Stomach (tissue), 9 donors: ENCODE data around the gene SMPD3. TPM values are rescaled to one million over a fixed set of nuclear protein-coding genes. Genes with fewer than 3 reads are reported as not detected.

Experiments used
- DNase-seq, 2 donors: peaks; one replicate each; pipeline versions ENCODE4 v3.0.0 to v3.0.0-alpha.2; 2013 to 2019
- H3K27ac ChIP-seq, 5 donors: fragments of 200-600 bp in 4 of 5; sonication (generic) in 4 of 5; one replicate each; pipeline ENCODE4 v1.5.1; 2013 to 2019; ENCODE audit warnings: mild to moderate bottlenecking in 1 of 5, moderate library complexity in 1 of 5
- H3K27me3 ChIP-seq, 3 donors: fragments of 200-600 bp; sonication (generic); one replicate each; pipeline ENCODE4 v1.5.1; 2017 to 2019; ENCODE audit warnings: mixed run types in 1 of 3
- H3K36me3 ChIP-seq, 4 donors: fragments of 200-600 bp; sonication (generic); 1 replicate in 3 of 4; 2 replicates in 1 of 4; pipeline ENCODE4 v1.5.1; 2016 to 2019
- H3K4me1 ChIP-seq, 4 donors: fragments of 200-600 bp; sonication (generic); one replicate each; pipeline ENCODE4 v1.5.1; 2016 to 2019
- H3K4me3 ChIP-seq, 4 donors: fragments of 200-600 bp; sonication (generic) in 3 of 4; one replicate each; pipeline ENCODE4 v1.5.1; 2016 to 2019; ENCODE audit warnings: mild to moderate bottlenecking in 1 of 4
- H3K9me3 ChIP-seq, 4 donors: fragments of 200-600 bp; sonication (generic); one replicate each; pipeline ENCODE4 v1.5.1; 2016 to 2019
- CTCF ChIP-seq, 7 experiments: fragments of 450-650 bp in 4 of 7; fragments of 200-600 bp in 3 of 7; sonication (generic) in 3 of 7; IDR thresholded peaks; one replicate each; pipeline ENCODE4 v1.5.1; 2016 to 2019; ENCODE audit warnings: antibody characterized with exemption in 7 of 7, control low read depth in 2 of 7, mild to moderate bottlenecking in 1 of 7
- EP300 ChIP-seq: sonication (generic); formaldehyde crosslinking; IDR thresholded peaks from one replicate; pipeline ENCODE4 v1.6.1; 2017; ENCODE audit warnings: antibody characterized with exemption
- POLR2A ChIP-seq, 4 donors: fragments of 450-650 bp; IDR thresholded peaks; one replicate each; pipeline ENCODE4 v1.6.1; 2016; ENCODE audit warnings: antibody characterized with exemption in 4 of 4, control low read depth in 2 of 4, mild to moderate bottlenecking in 1 of 4, moderate library complexity in 1 of 4
- POLR2AphosphoS5 ChIP-seq, 3 donors: sonication (generic); formaldehyde crosslinking; IDR thresholded peaks; one replicate each; pipeline ENCODE4 v1.6.1; 2016; ENCODE audit warnings: antibody characterized with exemption in 3 of 3
- WGBS, 5 donors: extraction: QIAGEN DNeasy Blood & Tissue Kit in 3 of 5; methylation state at CpG; one replicate each; pipeline versions ENCODE4 v1.1.5 to v1.1.7; 2013 to 2018; 5-methylcytosine and 5-hydroxymethylcytosine counted together
- intact Hi-C: fragments of 100-400 bp; cut with DNase I; formaldehyde crosslinking; loops from one replicate; pipeline ENCODE4 v1.15.1; 2023; ENCODE audit warnings: low total_unique reads
- polyA plus RNA-seq, 3 donors: library from polyadenylated mRNA; stranded (reverse); fragments of 200-250 nt; gene quantifications; one replicate each; pipeline ENCODE4 v1.2.3, GENCODE V29; 2013
- total RNA-seq, 5 donors: library from RNA; depleted of rRNA; stranded (reverse); fragments of >200 nt; gene quantifications; one replicate each; pipeline versions ENCODE4 v1.1.0 to v1.2.3, GENCODE V29; 2014 to 2016
- donor health status: healthy with polysubstance abuse.
- donor health status: Bipolar disorder and iron deficiency.
- donor health status: healthy.

The SMPD3 gene
- total and polyA plus RNA-seq, 8 donors, result 1.7 to 110 (median 53.7) TPM

DNA sequence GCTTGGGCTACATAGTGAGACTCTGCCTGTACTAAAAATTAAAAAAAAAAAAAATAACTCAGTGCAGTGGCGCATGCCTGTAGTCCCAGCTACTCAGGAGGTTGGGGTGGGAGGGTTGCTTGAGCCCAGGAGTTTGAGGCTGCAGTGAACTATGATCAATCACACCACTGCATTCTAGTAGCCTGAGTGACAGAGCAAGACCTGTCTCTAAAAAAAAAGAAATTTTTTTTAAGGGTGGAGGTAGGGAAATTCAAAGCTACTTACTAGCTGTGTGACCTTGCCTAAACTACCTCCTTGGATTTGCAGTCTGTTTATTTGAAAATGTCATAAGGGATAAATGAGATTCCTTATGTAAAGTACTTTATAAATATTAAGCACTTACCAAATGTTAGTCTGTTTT is 3.4 kb upstream of the SMPD3 start:
- peaks cover 0 to 9% (median 2%) of the 10 kb centered on the region in 3 donors for H3K27me3 ChIP-seq
- H3K4me1 ChIP-seq, result peaks cover 16 to 28% (median 24%) of the 10 kb centered on the region in 4 donors
- DNase-seq, result no peak
- H3K4me3 ChIP-seq, result no peak overlapping the region
- intact Hi-C loops, result no loop called here
- no peaks in the 10 kb centered on the region for H3K9me3 ChIP-seq
- TF ChIP-seq POLR2AphosphoS5 (IDR thresholded peaks at IDR 0.05) (no peak), CTCF (IDR thresholded peaks at IDR 0.05) (no peak), EP300 (no peak), POLR2A (IDR thresholded peaks at IDR 0.05) (no peak)
- H3K36me3 ChIP-seq, result no peaks in the 10 kb centered on the region
- WGBS, 5 donors, result 78 to 90% (median 87%) methylated on average over 1 of the region's 1 CpG
- H3K27ac ChIP-seq, result no peak overlapping the region

DNA sequence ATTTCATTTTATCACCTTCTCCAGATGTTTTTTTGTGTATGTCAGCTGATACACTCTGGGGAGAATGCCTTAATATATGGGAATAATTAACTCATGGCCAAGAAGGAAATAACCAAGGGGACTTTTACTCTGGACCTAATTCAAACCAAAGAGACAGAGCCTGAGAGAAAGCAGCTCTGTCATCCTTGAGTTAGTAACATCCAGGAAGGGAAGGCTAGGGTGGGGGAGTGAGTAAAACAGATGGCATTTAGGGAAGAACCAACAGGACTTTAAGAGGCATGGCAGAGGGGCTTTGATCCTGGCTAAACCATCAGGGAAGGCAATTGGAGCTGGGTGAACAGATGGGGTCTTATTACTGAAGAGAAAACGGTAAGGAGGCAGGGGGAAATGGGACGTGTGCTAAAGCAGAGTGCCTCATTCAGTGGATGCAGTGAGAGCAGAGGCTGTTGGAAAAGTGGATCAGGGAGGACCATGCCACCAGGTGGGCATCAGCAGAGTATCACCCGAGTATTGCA is 2.5 kb upstream of the SMPD3 start:
- Histone ChIP-seq H3K27me3 (peaks cover 0 to 16% (median 4%) of the 10 kb centered on the region in 3 donors), H3K36me3 (no peaks in the 10 kb centered on the region), H3K4me3 (no peak overlapping the region), H3K4me1 (peaks cover 18 to 32% (median 26%) of the 10 kb centered on the region in 4 donors), H3K27ac (no peak overlapping the region), H3K9me3 (no peaks in the 10 kb centered on the region)
- no peak for DNase-seq
- TF ChIP-seq POLR2A (IDR thresholded peaks at IDR 0.05) (no peak), EP300 (no peak), POLR2AphosphoS5 (IDR thresholded peaks at IDR 0.05) (no peak), CTCF (IDR thresholded peaks at IDR 0.05) (no peak)
- intact Hi-C loops, result no loop called here
- 65 to 80% (median 70%) methylated on average over 3 of the region's 3 CpGs for WGBS, 5 donors

DNA sequence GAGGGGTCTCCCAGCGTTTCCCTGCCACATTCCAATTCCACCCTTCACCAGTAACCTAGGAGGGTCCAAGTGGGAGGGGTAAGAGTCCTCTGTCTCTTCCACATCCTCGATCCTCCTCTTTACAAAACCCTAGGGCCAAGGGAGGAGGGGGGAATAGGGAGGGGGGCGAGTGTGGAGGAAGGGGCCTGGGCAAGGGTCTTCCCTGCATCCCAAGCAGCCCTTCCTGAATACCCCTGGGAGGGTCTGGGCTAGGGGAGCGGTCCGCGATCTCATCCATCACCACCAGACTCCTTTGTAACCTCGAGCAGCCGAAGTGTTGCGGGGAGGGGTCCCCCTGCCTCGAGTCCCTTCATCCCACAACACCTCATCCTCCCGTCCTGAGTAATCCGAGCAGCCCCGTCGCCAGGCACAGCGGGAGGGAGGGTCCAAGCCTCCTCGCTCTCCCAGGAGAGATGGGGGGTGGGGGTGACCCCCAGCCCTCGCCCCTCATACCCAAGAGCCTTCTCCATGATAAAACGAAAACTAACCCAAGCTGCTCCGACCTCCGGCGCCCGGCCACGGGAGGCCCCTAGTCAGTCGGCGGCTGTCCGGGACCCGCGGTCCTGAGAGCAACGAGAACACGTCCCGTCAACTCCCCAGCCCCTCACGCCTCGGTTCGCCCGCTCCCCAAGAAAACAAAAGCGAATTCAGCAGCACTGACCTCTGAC is 502 bp downstream of the SMPD3 start:
- WGBS, 5 donors, result 3 to 6% (median 3%) methylated on average over 19 to 36 of the region's 36 CpGs
- intact Hi-C loops, result loop anchor here (10.0 kb wide), 1 partner anchor 57 kb away; no protein-coding TSS in a partner anchor
- peaks cover 0 to 29% (median 4%) of the 10 kb centered on the region in 3 donors for H3K27me3 ChIP-seq
- peak overlapping the region; percentile 53 to 77 (median 66) for H3K4me3 ChIP-seq
- TF ChIP-seq EP300 (no peak), POLR2A (IDR thresholded peaks at IDR 0.05) (no peak), POLR2AphosphoS5 (IDR thresholded peaks at IDR 0.05) (no peak), CTCF (IDR thresholded peaks at IDR 0.05) (no peak)
- H3K9me3 ChIP-seq, result no peaks in the 10 kb centered on the region
- peak in 1 of 2 donors; percentile 18 for DNase-seq
- peaks cover 18 to 32% (median 26%) of the 10 kb centered on the region in 4 donors for H3K4me1 ChIP-seq
- H3K36me3 ChIP-seq, result no peaks in the 10 kb centered on the region
- H3K27ac ChIP-seq, result peak overlapping the region in 2 of 5 donors; percentile 37 to 60

GRCh38 chr16:68446681-68447652 is 1.3 kb downstream of the SMPD3 start:
- peak in 1 of 2 donors; percentile 28 for DNase-seq
- no peak for TF ChIP-seq POLR2AphosphoS5 (IDR thresholded peaks at IDR 0.05)
- TF ChIP-seq POLR2A (IDR thresholded peaks at IDR 0.05), result no peak
- TF ChIP-seq EP300, result no peak
- no peak for TF ChIP-seq CTCF (IDR thresholded peaks at IDR 0.05)
- intact Hi-C loops, result loop anchor here (10.0 kb wide), 1 partner anchor 58 kb away; no protein-coding TSS in a partner anchor
- Histone ChIP-seq H3K4me1 (peaks cover 18 to 32% (median 26%) of the 10 kb centered on the region in 4 donors), H3K27ac (no peak overlapping the region), H3K36me3 (no peaks in the 10 kb centered on the region), H3K27me3 (peaks cover 0 to 32% (median 4%) of the 10 kb centered on the region in 3 donors), H3K9me3 (no peaks in the 10 kb centered on the region), H3K4me3 (peak overlapping the region; percentile 53 to 77 (median 66))
- WGBS, 5 donors, result 13 to 28% (median 22%) methylated on average over 30 to 73 of the region's 73 CpGs
